Measurements from ENCODE around the gene ANKRD9. TPM values are rescaled to one million over a fixed set of nuclear protein-coding genes. Genes with fewer than 3 reads are reported as not detected.

Gene ANKRD9
- total and polyA plus RNA-seq, 2 experiments from 2014 or later, result 46.5 to 90.7 TPM

DNA sequence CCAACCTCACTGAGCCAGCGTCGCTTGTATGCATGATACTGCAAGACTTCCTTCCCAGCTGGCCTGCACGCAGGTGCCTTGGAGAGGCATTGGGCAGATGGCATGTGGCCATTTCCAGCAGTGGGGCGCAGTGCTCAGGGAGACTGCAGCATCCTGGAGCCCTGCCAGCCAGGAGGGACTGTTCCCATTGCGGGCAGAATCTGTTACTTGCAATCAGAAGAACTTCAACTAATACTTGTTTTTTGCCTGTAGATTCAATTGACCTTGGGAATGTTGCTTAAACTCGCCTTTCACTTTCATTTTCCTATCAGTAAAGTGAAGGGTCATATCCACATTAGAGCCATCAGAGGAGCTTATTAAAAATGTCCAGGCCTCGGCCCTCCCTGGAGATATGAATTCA, 29.8 kb downstream of the ANKRD9 start:
- Histone ChIP-seq H3K27me3 (no peaks in the 10 kb centered on the region), H3K27ac (no peak overlapping the region), H3K36me3 (replicated peaks; ENCODE audit: insufficient read depth, low read depth) (no peaks in the 10 kb centered on the region), H3K4me1 (ENCODE audit: insufficient read depth) (peaks cover 4% of the 10 kb centered on the region), H2AFZ (no peak overlapping the region), H3K79me2 (no peaks in the 10 kb centered on the region), H3K4me2 (no peak overlapping the region), H3K9me3 (ENCODE audit: low read depth) (no peaks in the 10 kb centered on the region), H4K20me1 (ENCODE audit: insufficient read depth, poor library complexity, severe bottlenecking) (no peaks in the 10 kb centered on the region), H3K4me3 (no peak overlapping the region), H3K9me2 (replicated peaks; ENCODE audit: insufficient read depth) (no peaks in the 10 kb centered on the region)
- TF ChIP-seq, protein P1, sequence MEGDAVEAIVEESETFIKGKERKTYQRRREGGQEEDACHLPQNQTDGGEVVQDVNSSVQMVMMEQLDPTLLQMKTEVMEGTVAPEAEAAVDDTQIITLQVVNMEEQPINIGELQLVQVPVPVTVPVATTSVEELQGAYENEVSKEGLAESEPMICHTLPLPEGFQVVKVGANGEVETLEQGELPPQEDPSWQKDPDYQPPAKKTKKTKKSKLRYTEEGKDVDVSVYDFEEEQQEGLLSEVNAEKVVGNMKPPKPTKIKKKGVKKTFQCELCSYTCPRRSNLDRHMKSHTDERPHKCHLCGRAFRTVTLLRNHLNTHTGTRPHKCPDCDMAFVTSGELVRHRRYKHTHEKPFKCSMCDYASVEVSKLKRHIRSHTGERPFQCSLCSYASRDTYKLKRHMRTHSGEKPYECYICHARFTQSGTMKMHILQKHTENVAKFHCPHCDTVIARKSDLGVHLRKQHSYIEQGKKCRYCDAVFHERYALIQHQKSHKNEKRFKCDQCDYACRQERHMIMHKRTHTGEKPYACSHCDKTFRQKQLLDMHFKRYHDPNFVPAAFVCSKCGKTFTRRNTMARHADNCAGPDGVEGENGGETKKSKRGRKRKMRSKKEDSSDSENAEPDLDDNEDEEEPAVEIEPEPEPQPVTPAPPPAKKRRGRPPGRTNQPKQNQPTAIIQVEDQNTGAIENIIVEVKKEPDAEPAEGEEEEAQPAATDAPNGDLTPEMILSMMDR (IDR thresholded peaks at IDR 0.05; ENCODE audit: poor library complexity), result no peak
- TF ChIP-seq EZH2phosphoT487 (IDR thresholded peaks at IDR 0.05; ENCODE audit: low read depth, severe bottlenecking, unreplicated experiment) (no peak), EZH2 (IDR thresholded peaks at IDR 0.05; ENCODE audit: borderline replicate concordance) (no peak)
- WGBS (ENCODE audit: low lambda C conversion rate, missing lambda C conversion rate), result 93% methylated on average over 7 of the region's 7 CpGs
- DNase-seq (ENCODE audit: low spot score), result no peak

DNA sequence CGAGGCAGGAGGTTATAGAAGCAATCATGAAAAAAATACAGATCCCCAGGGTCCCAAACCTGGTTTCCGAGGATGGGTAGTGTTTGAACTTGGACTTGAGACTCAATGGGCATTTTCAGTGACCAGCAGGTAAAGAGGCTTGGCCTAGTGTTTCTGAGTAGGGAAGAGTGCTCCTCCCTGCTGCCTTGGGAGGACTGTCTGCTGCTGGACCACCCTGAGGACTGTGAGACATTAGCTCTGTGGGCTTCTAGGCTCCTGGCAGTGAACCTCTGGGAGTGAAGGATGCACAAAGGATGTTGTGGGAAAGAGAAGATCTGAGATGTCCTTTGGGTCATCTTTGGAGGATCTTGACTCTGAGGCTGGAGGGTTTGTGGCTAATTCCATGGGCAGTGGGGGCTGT, 30.5 kb downstream of the ANKRD9 start:
- Histone ChIP-seq H3K4me2 (no peak overlapping the region), H4K20me1 (ENCODE audit: insufficient read depth, poor library complexity, severe bottlenecking) (no peaks in the 10 kb centered on the region), H2AFZ (no peak overlapping the region), H3K79me2 (no peaks in the 10 kb centered on the region), H3K27ac (no peak overlapping the region), H3K4me3 (no peak overlapping the region), H3K27me3 (no peaks in the 10 kb centered on the region), H3K9me2 (replicated peaks; ENCODE audit: insufficient read depth) (no peaks in the 10 kb centered on the region), H3K9me3 (ENCODE audit: low read depth) (no peaks in the 10 kb centered on the region), H3K4me1 (ENCODE audit: insufficient read depth) (peaks cover 4% of the 10 kb centered on the region), H3K36me3 (replicated peaks; ENCODE audit: insufficient read depth, low read depth) (no peaks in the 10 kb centered on the region)
- WGBS (ENCODE audit: low lambda C conversion rate, missing lambda C conversion rate), result 92% methylated on average over 2 of the region's 2 CpGs
- DNase-seq (ENCODE audit: low spot score), result no peak
- TF ChIP-seq EZH2phosphoT487 (IDR thresholded peaks at IDR 0.05; ENCODE audit: low read depth, severe bottlenecking, unreplicated experiment) (no peak), EZH2 (IDR thresholded peaks at IDR 0.05; ENCODE audit: borderline replicate concordance) (no peak)
- TF ChIP-seq, protein P1 (IDR thresholded peaks at IDR 0.05; ENCODE audit: poor library complexity), result no peak

DNA sequence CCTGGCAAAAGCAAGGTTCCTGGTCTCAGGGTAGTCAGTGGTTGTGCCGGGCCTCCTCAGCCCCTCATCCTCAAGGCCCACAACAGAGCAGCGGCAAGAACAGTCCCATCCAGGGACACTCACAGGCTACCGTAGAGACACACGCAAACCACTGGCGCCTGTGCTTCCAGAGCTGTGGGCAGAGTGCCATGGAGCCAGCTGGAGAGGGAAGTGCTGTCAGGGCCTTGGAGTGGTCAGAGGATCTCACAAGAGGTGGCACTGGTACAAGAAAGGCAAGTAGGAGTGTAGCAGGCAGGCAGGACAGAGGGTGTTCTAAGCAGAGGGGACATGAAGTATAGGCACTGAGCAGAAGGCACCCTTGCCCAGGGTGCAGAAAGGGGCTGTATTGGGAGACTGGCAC, 34.6 kb downstream of the ANKRD9 start:
- no peak overlapping the region for H3K27ac ChIP-seq
- no peaks in the 10 kb centered on the region for H3K9me2 ChIP-seq (replicated peaks; ENCODE audit: insufficient read depth)
- no peak overlapping the region for H3K4me3 ChIP-seq
- H3K36me3 ChIP-seq (replicated peaks; ENCODE audit: insufficient read depth, low read depth), result no peaks in the 10 kb centered on the region
- no peak overlapping the region for H3K4me2 ChIP-seq
- no peak for TF ChIP-seq EZH2phosphoT487 (IDR thresholded peaks at IDR 0.05; ENCODE audit: low read depth, severe bottlenecking, unreplicated experiment)
- TF ChIP-seq, protein P1 (IDR thresholded peaks at IDR 0.05; ENCODE audit: poor library complexity), result no peak
- TF ChIP-seq EZH2 (IDR thresholded peaks at IDR 0.05; ENCODE audit: borderline replicate concordance), result no peak
- H3K27me3 ChIP-seq, result no peaks in the 10 kb centered on the region
- no peak overlapping the region for H2AFZ ChIP-seq
- WGBS (ENCODE audit: low lambda C conversion rate, missing lambda C conversion rate), result over 99% methylated on average over 5 of the region's 5 CpGs
- peaks cover 2% of the 10 kb centered on the region for H3K79me2 ChIP-seq
- DNase-seq (ENCODE audit: low spot score), result no peak
- H3K4me1 ChIP-seq (ENCODE audit: insufficient read depth), result no peaks in the 10 kb centered on the region
- H4K20me1 ChIP-seq (ENCODE audit: insufficient read depth, poor library complexity, severe bottlenecking), result no peaks in the 10 kb centered on the region
- no peaks in the 10 kb centered on the region for H3K9me3 ChIP-seq (ENCODE audit: low read depth)

DNA sequence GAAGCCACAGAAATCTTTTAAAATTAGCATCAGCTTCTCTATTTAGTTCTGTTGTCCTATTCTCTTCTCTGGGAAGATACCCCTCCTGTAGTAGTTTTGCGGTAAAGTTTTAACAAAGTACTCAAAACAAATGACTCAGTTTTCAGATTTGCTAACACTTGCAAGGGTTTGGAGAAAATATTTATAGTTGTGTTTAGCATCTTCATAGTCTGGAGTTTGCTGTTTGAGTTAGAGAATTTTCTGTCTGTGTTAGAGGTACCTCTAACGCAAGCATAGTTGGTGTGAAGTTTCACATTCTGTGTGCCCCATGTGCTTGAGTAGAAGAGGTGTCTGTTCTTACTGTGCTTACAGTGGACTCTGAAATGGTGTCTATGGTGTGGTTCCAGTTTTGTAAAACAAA, 36.0 kb downstream of the ANKRD9 start:
- WGBS (ENCODE audit: low lambda C conversion rate, missing lambda C conversion rate), result 97% methylated on average over 2 of the region's 2 CpGs
- Histone ChIP-seq H3K36me3 (replicated peaks; ENCODE audit: insufficient read depth, low read depth) (no peaks in the 10 kb centered on the region), H3K27ac (no peak overlapping the region), H2AFZ (no peak overlapping the region), H3K4me1 (ENCODE audit: insufficient read depth) (no peaks in the 10 kb centered on the region), H3K27me3 (no peaks in the 10 kb centered on the region), H3K9me2 (replicated peaks; ENCODE audit: insufficient read depth) (no peaks in the 10 kb centered on the region), H3K79me2 (peaks cover 2% of the 10 kb centered on the region), H3K4me3 (no peak overlapping the region), H3K4me2 (no peak overlapping the region), H4K20me1 (ENCODE audit: insufficient read depth, poor library complexity, severe bottlenecking) (no peaks in the 10 kb centered on the region), H3K9me3 (ENCODE audit: low read depth) (no peaks in the 10 kb centered on the region)
- no peak for DNase-seq (ENCODE audit: low spot score)
- TF ChIP-seq, protein P1 (IDR thresholded peaks at IDR 0.05; ENCODE audit: poor library complexity), result no peak
- no peak for TF ChIP-seq EZH2 (IDR thresholded peaks at IDR 0.05; ENCODE audit: borderline replicate concordance)
- TF ChIP-seq EZH2phosphoT487 (IDR thresholded peaks at IDR 0.05; ENCODE audit: low read depth, severe bottlenecking, unreplicated experiment), result no peak

Data from hepatocyte (in vitro differentiated cells).